A549 treated with AZD9567 at 1 μM for 4 hours (cell line): Measurements from ENCODE around the gene DKK1. TPM values are rescaled to one million over a fixed set of nuclear protein-coding genes. Genes with fewer than 3 reads are reported as not detected.

Experiments used
- total RNA-seq: library from RNA; stranded (reverse); fragments of 200-300 nt; extraction: Qiagen RNA extraction; gene quantifications from 5 replicates; pipeline ENCODE4 v1.2.3, GENCODE V29; 2022; ENCODE audit not compliant: insufficient read depth

DKK1 gene, protein sequence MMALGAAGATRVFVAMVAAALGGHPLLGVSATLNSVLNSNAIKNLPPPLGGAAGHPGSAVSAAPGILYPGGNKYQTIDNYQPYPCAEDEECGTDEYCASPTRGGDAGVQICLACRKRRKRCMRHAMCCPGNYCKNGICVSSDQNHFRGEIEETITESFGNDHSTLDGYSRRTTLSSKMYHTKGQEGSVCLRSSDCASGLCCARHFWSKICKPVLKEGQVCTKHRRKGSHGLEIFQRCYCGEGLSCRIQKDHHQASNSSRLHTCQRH
- total RNA-seq: 398 to 487 TPM (median 408 TPM) in 5 replicates

DNA sequence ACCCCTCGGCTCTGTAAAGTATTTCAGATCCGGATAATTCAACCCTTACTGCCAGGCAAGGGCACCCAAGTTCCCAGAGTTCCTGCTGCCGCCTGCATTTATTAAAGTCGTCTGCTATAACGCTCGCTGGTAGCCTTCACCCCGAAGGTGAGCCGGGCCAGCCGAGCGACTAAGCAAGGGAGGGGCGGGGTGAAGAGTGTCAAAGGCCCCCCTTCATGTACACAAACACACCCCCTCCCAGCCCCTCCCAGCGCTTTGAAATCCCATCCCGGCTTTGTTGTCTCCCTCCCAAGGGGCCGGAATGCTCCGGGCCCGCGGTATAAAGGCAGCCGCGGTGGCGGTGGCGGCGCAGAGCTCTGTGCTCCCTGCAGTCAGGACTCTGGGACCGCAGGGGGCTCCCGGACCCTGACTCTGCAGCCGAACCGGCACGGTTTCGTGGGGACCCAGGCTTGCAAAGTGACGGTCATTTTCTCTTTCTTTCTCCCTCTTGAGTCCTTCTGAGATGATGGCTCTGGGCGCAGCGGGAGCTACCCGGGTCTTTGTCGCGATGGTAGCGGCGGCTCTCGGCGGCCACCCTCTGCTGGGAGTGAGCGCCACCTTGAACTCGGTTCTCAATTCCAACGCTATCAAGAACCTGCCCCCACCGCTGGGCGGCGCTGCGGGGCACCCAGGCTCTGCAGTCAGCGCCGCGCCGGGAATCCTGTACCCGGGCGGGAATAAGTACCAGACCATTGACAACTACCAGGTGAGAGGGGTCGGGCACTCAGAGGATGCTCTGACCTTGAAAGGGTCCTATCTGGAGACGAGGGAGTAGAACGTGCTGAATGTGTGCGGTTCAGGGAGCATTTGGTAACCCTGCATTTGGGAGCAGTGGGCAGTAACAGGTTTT lies at the start of gene DKK1:
TSS of gene DKK1 (plus strand) at position 349 of the 889 bp plus-strand sequence. CDS start at position 503, 154 bp downstream.

